NT2/D1 (cell line): ENCODE measurements around the gene ELFN1.

Experiments
- DNase-seq: peaks from one replicate; pipeline ENCODE4 v3.0.0-alpha.2; 2011; ENCODE audit warnings: low read depth, low spot score
- H3K27me3 ChIP-seq: 2 replicates; pipeline ENCODE4 v1.6.0; 2011; ENCODE audit warnings: mild to moderate bottlenecking; ENCODE audit not compliant: insufficient read length, insufficient read depth
- H3K36me3 ChIP-seq: 2 replicates; pipeline ENCODE4 v1.6.1; 2011; ENCODE audit warnings: mild to moderate bottlenecking, low read length, mixed read lengths; ENCODE audit not compliant: insufficient read depth, insufficient read length
- H3K4me1 ChIP-seq: 2 replicates; pipeline ENCODE4 v1.5.1; 2011; ENCODE audit not compliant: insufficient read depth, insufficient read length
- H3K4me3 ChIP-seq: 2 replicates; pipeline ENCODE4 v1.5.1; 2011; ENCODE audit warnings: low read depth; ENCODE audit not compliant: insufficient read length
- H3K9ac ChIP-seq: 2 replicates; pipeline ENCODE4 v1.6.0; 2011; ENCODE audit warnings: low read depth; ENCODE audit not compliant: insufficient read length
- H3K9me3 ChIP-seq: 2 replicates; pipeline ENCODE4 v1.5.1; 2011; ENCODE audit warnings: mild to moderate bottlenecking, low read length; ENCODE audit not compliant: insufficient read depth
- SUZ12 ChIP-seq: IDR thresholded peaks from 2 replicates; pipeline ENCODE4 v1.6.1; 2011; ENCODE audit not compliant: insufficient read length, insufficient read depth; ENCODE audit errors: extremely low read depth
- YY1 ChIP-seq: IDR thresholded peaks from 2 replicates; pipeline ENCODE4 v1.6.1; 2011; ENCODE audit not compliant: insufficient read length, insufficient read depth
- ZNF274 ChIP-seq: IDR thresholded peaks from 2 replicates; pipeline ENCODE4 v1.6.1; 2011; ENCODE audit warnings: mild to moderate bottlenecking, low read depth, low read length

ELFN1 gene

GRCh38 chr7:1729183-1729582 is 59.1 kb downstream of the ELFN1 start:
- no peaks in the 10 kb centered on the region for H3K27me3 ChIP-seq
- H3K9me3 ChIP-seq = peaks cover 25% of the 10 kb centered on the region; the same call in 1 of the 2 replicates
- H3K36me3 ChIP-seq = peaks cover 12% of the 10 kb centered on the region
- H3K9ac ChIP-seq = no peak overlapping the region
- TF ChIP-seq ZNF274 = no peak
- TF ChIP-seq SUZ12 = no peak
- TF ChIP-seq YY1 = no peak
- DNase-seq = no peak
- H3K4me3 ChIP-seq = no peak overlapping the region
- peaks cover 3% of the 10 kb centered on the region for H3K4me1 ChIP-seq

GRCh38 chr7:1729773-1730172 is 59.7 kb downstream of the ELFN1 start:
- TF ChIP-seq ZNF274 (no peak), YY1 (no peak), SUZ12 (no peak)

DNA sequence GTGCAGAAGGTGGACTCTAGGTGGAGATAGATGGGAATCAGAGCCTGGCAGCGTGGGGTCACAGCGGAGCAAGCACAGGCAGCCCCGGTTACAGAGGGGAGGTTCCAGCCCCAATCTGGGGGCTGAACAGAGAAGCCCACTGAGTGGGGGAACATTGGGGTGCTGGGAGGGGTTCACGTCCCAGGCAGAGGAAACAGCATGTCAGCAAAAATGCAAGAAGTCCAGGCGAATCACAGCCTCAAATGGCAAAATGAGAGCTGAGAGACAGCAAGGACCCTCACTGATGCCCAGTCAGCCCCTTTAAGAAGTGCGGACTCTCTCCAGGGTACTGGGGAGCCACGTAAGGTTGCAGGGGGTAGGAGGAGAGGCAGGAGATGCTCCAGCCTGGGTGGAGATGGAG is 62.0 kb downstream of the ELFN1 start:
- peaks cover 25% of the 10 kb centered on the region; the same call in 1 of the 2 replicates for H3K9me3 ChIP-seq
- no peak overlapping the region for H3K9ac ChIP-seq
- H3K27me3 ChIP-seq = peaks cover 4% of the 10 kb centered on the region
- DNase-seq = no peak
- peaks cover 8% of the 10 kb centered on the region for H3K4me1 ChIP-seq
- TF ChIP-seq SUZ12 = no peak
- no peak for TF ChIP-seq ZNF274
- no peak for TF ChIP-seq YY1
- no peak overlapping the region for H3K4me3 ChIP-seq
- peaks cover 21% of the 10 kb centered on the region for H3K36me3 ChIP-seq

More at GRCh38 chr7:1729773-1730172, 59.7 kb downstream of the ELFN1 start:
- Histone ChIP-seq H3K4me1 (peaks cover 3% of the 10 kb centered on the region), H3K27me3 (no peaks in the 10 kb centered on the region), H3K4me3 (no peak overlapping the region), H3K9me3 (peaks cover 25% of the 10 kb centered on the region; the same call in 1 of the 2 replicates), H3K36me3 (peaks cover 12% of the 10 kb centered on the region), H3K9ac (no peak overlapping the region)
- no peak for DNase-seq

- H3K9me3 ChIP-seq = peaks cover 25% of the 10 kb centered on the region; the same call in 1 of the 2 replicates
Observed at GRCh38 chr7:1732645-1733044, 62.6 kb downstream of the ELFN1 start.

GRCh38 chr7:1733206-1733907 is 63.3 kb downstream of the ELFN1 start:
- H3K4me1 ChIP-seq = peaks cover 9% of the 10 kb centered on the region
- peaks cover 21% of the 10 kb centered on the region; the same call in 1 of the 2 replicates for H3K9me3 ChIP-seq
- H3K4me3 ChIP-seq = no peak overlapping the region
- H3K9ac ChIP-seq = no peak overlapping the region
- H3K36me3 ChIP-seq = peaks cover 20% of the 10 kb centered on the region
- H3K27me3 ChIP-seq = peaks cover 4% of the 10 kb centered on the region
- no peak for DNase-seq
- TF ChIP-seq ZNF274 (no peak), SUZ12 (no peak), YY1 (no peak)

More at GRCh38 chr7:1732645-1733044, 62.6 kb downstream of the ELFN1 start:
- H3K27me3 ChIP-seq = peaks cover 4% of the 10 kb centered on the region
- peaks cover 8% of the 10 kb centered on the region for H3K4me1 ChIP-seq
- no peak overlapping the region for H3K4me3 ChIP-seq
- no peak for DNase-seq
- H3K9ac ChIP-seq = no peak overlapping the region
- no peak for TF ChIP-seq YY1
- TF ChIP-seq ZNF274 = no peak
- TF ChIP-seq SUZ12 = no peak
- H3K36me3 ChIP-seq = peaks cover 21% of the 10 kb centered on the region

DNA sequence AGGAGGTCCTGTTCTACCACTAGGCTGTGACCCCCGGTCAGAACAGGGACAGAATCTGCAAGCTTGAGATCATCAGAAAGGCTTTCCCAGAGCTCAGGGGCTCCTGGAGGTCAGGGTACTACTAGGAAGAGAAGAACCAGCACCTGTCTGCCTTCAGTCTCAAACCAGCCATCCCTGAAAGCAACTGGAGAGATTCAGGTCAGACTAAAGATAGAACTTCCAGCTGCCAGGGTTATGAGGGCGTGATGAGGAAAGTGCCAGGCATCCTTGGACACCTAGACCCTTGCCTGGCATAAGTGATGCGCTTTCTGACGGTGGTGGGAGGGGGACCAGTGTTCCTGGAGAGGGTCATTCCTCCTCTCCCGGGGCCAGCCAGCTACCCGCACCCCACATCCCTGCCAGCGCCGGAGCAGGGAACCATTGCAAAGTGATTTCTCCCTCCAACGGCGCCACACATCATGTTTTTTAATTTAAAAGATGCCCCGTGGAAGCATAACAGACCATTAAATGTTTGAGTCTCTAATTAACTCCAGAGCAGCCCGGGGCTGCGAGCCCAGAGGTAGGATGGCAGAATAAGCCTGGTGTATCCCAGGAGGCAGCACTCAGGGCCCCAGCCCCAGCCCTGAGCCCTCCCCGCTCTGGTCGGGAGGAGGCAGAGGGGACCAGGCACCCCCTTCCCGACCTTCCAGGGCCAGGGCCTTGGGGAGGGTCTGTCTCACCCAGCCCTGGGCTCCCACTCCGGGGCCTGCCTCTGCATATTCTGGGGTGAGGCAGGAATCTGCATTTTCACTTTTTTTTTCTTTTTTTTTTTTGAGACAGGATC is 64.0 kb downstream of the ELFN1 start:
- Histone ChIP-seq H3K4me3 (no peak overlapping the region), H3K9ac (no peak overlapping the region), H3K9me3 (peaks cover 13% of the 10 kb centered on the region; the same call in 1 of the 2 replicates), H3K36me3 (peaks cover 14% of the 10 kb centered on the region), H3K4me1 (peaks cover 11% of the 10 kb centered on the region), H3K27me3 (peaks cover 8% of the 10 kb centered on the region)
- no peak for DNase-seq
- TF ChIP-seq SUZ12 (no peak), ZNF274 (no peak), YY1 (no peak)

DNA sequence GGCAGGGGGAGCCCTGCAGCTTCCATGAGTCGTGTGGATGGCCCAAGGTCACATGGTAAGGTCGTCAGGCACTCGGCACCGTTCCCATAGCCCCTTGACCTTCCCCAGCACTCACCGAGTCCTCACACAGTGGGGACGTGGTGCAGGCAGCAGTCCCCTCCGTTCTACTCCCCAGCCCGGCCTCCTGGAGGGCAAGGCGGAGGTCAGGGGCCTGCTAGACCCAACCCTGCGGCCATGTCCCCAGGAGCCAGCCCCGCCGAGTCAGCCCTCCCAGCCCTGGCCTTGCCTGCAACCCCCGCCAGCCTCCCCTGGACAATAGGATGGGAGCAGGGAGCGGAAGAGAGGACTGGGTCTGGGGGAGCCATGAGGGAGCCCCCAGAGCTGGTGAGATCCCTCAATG is 65.2 kb downstream of the ELFN1 start:
- H3K27me3 ChIP-seq = peaks cover 8% of the 10 kb centered on the region
- DNase-seq = no peak
- peaks cover 2% of the 10 kb centered on the region; the same call in 1 of the 2 replicates for H3K9me3 ChIP-seq
- H3K9ac ChIP-seq = no peak overlapping the region
- no peak overlapping the region for H3K4me3 ChIP-seq
- peaks cover 11% of the 10 kb centered on the region for H3K4me1 ChIP-seq
- TF ChIP-seq YY1 = no peak
- TF ChIP-seq SUZ12 = no peak
- no peak for TF ChIP-seq ZNF274
- peaks cover 9% of the 10 kb centered on the region for H3K36me3 ChIP-seq
